ENCODE results near the gene TMIGD2. TPM values are rescaled to one million over a fixed set of nuclear protein-coding genes. Genes with fewer than 3 reads are reported as not detected.

The TMIGD2 gene
- polyA plus RNA-seq, 3 donors: 0.26 TPM; not detected in 2

DNA sequence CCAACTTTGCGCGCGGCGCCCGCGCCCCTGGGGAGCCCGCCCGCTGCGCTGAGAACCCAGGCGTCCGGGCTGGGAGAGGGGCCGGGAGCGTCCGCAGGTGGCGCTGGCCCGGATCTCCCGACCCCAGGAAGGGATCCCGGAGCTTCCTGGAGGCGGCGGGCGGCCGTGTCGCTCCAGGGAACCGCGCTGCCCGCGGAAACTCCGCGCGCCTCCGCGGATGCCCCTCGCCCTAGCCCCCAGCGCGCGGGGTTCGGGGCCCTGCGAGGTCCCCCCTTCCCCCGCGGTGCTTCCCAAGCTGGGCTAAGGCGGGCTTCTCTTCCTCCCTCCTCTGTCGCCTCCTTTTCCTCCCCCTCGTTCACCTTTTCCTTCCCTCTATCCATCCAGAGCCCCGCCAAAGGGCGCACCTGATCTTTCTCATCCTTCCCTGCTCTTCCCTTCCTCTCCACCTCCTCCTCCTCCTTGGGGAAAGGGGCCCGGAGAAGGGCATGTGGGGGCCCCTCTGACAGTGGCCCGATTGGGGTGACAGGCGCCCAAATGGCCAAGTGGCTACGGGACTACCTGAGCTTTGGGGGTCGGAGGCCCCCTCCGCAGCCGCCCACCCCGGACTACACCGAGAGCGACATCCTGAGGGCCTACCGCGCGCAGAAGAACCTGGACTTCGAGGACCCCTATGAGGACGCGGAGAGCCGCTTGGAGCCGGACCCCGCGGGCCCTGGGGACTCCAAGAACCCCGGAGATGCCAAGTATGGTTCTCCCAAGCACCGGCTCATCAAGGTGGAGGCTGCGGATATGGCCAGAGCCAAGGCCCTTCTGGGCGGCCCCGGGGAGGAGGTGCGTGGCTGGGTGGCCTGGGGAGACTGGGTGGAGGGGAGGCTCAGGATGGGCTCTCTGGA lies 22.4 kb downstream of the TMIGD2 start:
- H3K9me3 ChIP-seq (replicated peaks in 1 of 2; ENCODE audit: control insufficient read depth in 1 of 2, insufficient read depth in 1 of 2, low read length in 2 of 2): no peaks in the 10 kb centered on the region
- Mint-ChIP-seq H3K4me1 (peaks cover 4% of the 10 kb centered on the region), H3K27me3 (ENCODE audit: low read depth in 3 of 3) (peaks cover 40 to 61% (median 42%) of the 10 kb centered on the region in 3 donors), H3K36me3 (peaks cover 0 to 2% of the 10 kb centered on the region in 2 donors), H3K4me3 (peak overlapping the region in 1 of 2 donors; percentile 85), H3K9me3 (peaks cover 0 to 7% (median 3%) of the 10 kb centered on the region in 7 donors), H3K27ac (no peak overlapping the region)
- H4K20me1 ChIP-seq (ENCODE audit: insufficient read depth, low read length): no peaks in the 10 kb centered on the region
- no peak overlapping the region for H3K9ac ChIP-seq (ENCODE audit: insufficient read depth, low read length, poor library complexity, severe bottlenecking)
- no peaks in the 10 kb centered on the region for H3K79me2 ChIP-seq (ENCODE audit: insufficient read depth, low read length)
- intact Hi-C loops (cut with micrococcal nuclease): no loop called here
- DNase-seq: no peak
- TF ChIP-seq CTCF (IDR thresholded peaks at IDR 0.05): no peak
- H3K4me3 ChIP-seq (replicated peaks in 1 of 3; ENCODE audit: low read depth in 2 of 3, low read length in 3 of 3): no peak overlapping the region
- 4% methylated on average over 71 of the region's 71 CpGs for WGBS (ENCODE audit: insufficient coverage)
- no peaks in the 10 kb centered on the region for H3K4me1 ChIP-seq (ENCODE audit: control insufficient read depth in 1 of 2, insufficient read depth in 2 of 2, low read length in 2 of 2)
- H3K27me3 ChIP-seq (ENCODE audit: control insufficient read depth in 2 of 2, insufficient read depth in 2 of 2, low read length in 2 of 2): peaks cover 20 to 32% of the 10 kb centered on the region in 2 donors
- no peak overlapping the region for H2AFZ ChIP-seq (ENCODE audit: insufficient read depth, low read depth, low read length, poor library complexity, severe bottlenecking)
- no peak overlapping the region for H3K27ac ChIP-seq (ENCODE audit: low read depth in 1 of 2, low read length in 2 of 2)
- H3K4me2 ChIP-seq (replicated peaks; ENCODE audit: extremely low read depth, low read length, poor library complexity, severe bottlenecking): no peak overlapping the region
- no peaks in the 10 kb centered on the region for H3K36me3 ChIP-seq (replicated peaks in 1 of 2; ENCODE audit: control insufficient read depth in 1 of 2, insufficient read depth in 2 of 2, low read length in 2 of 2)

DNA sequence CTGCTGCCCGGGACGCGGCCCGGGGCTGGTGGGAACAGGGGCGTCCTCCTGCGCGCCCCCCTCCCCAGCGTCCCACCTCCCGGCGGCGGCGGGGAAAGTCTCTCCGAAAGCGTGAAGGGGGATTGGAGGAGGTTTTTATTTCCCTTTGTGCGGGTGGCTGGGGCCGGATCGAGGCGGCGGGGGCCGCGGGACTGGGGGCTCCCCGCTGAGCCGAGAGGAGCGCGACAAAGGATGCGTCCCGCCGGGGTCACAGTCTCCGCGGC lies 23.0 kb downstream of the TMIGD2 start:
- DNase-seq: no peak
- no peak overlapping the region for H3K27ac Mint-ChIP-seq
- Histone ChIP-seq H4K20me1 (ENCODE audit: insufficient read depth, low read length) (no peaks in the 10 kb centered on the region), H3K9ac (ENCODE audit: insufficient read depth, low read length, poor library complexity, severe bottlenecking) (no peak overlapping the region), H3K36me3 (replicated peaks in 1 of 2; ENCODE audit: control insufficient read depth in 1 of 2, insufficient read depth in 2 of 2, low read length in 2 of 2) (no peaks in the 10 kb centered on the region), H3K4me2 (replicated peaks; ENCODE audit: extremely low read depth, low read length, poor library complexity, severe bottlenecking) (no peak overlapping the region), H3K27me3 (ENCODE audit: control insufficient read depth in 2 of 2, insufficient read depth in 2 of 2, low read length in 2 of 2) (peaks cover 20 to 32% of the 10 kb centered on the region in 2 donors), H3K4me3 (replicated peaks in 1 of 3; ENCODE audit: low read depth in 2 of 3, low read length in 3 of 3) (no peak overlapping the region), H3K4me1 (ENCODE audit: control insufficient read depth in 1 of 2, insufficient read depth in 2 of 2, low read length in 2 of 2) (no peaks in the 10 kb centered on the region), H3K27ac (ENCODE audit: low read depth in 1 of 2, low read length in 2 of 2) (no peak overlapping the region), H3K79me2 (ENCODE audit: insufficient read depth, low read length) (no peaks in the 10 kb centered on the region), H2AFZ (ENCODE audit: insufficient read depth, low read depth, low read length, poor library complexity, severe bottlenecking) (no peak overlapping the region), H3K9me3 (replicated peaks in 1 of 2; ENCODE audit: control insufficient read depth in 1 of 2, insufficient read depth in 1 of 2, low read length in 2 of 2) (no peaks in the 10 kb centered on the region)
- peaks cover 3% of the 10 kb centered on the region for H3K4me1 Mint-ChIP-seq
- TF ChIP-seq CTCF (IDR thresholded peaks at IDR 0.05): no peak
- peaks cover 0 to 2% of the 10 kb centered on the region in 2 donors for H3K36me3 Mint-ChIP-seq
- peaks cover 40 to 61% (median 42%) of the 10 kb centered on the region in 3 donors for H3K27me3 Mint-ChIP-seq (ENCODE audit: low read depth in 3 of 3)
- intact Hi-C loops (cut with micrococcal nuclease): no loop called here
- WGBS (ENCODE audit: insufficient coverage): 0% methylated on average over 26 of the region's 30 CpGs
- peaks cover 0 to 7% (median 3%) of the 10 kb centered on the region in 7 donors for H3K9me3 Mint-ChIP-seq
- H3K4me3 Mint-ChIP-seq: no peak overlapping the region

Measured in CD14-positive monocyte (primary cell).